SK-N-MC (cell line): ENCODE measurements around the gene UNK.

Experiments used
- EZH2 ChIP-seq: fragments of 200-600 bp; sonication (generic); IDR thresholded peaks from one replicate; pipeline ENCODE4 v1.6.1; 2017; ENCODE audit warnings: antibody characterized with exemption
- POLR2AphosphoS5 ChIP-seq: IDR thresholded peaks from 2 replicates; pipeline ENCODE4 v1.6.1; 2012; ENCODE audit warnings: mild to moderate bottlenecking, low read depth, low read length, borderline replicate concordance

- TF ChIP-seq EZH2 (no peak), POLR2AphosphoS5 (no peak)
These were observed 40.9 kb upstream of the UNK start for GRCh38 chr17:75743625-75744206.
